ENCODE data around the gene FNDC3B.

DNA sequence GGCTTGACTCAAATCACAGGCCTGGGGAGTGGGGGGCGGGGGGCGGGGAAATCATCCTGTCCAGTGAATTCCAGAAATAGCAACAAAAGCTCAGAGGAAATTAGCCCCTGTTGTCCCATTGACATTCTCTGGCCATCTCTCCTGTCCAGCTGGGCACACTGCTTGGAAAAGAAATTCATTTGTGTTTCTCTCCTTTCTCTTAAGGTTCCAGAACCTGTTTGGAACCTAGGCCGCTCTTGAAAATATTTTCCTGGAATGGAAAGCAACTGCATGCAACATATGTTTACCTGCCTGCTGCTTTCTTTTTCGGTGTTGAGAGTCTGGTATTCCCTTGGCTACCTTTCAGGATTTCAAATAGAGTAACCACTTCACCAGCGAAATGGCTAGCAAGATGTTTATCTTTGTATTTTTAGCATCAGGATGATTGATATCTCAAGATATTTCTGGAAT lies 239.8 kb downstream of the FNDC3B start:
- TF ChIP-seq EGR1 (IDR thresholded peaks at IDR 0.05; ENCODE audit: low read depth in 2 of 2) (no peak), RXRA (IDR thresholded peaks at IDR 0.05) (no peak), SP1 (IDR thresholded peaks at IDR 0.05) (no peak)
- TF ChIP-seq, protein P1, sequence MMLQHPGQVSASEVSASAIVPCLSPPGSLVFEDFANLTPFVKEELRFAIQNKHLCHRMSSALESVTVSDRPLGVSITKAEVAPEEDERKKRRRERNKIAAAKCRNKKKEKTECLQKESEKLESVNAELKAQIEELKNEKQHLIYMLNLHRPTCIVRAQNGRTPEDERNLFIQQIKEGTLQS (IDR thresholded peaks at IDR 0.05) = no peak
- TF ChIP-seq, protein P2, sequence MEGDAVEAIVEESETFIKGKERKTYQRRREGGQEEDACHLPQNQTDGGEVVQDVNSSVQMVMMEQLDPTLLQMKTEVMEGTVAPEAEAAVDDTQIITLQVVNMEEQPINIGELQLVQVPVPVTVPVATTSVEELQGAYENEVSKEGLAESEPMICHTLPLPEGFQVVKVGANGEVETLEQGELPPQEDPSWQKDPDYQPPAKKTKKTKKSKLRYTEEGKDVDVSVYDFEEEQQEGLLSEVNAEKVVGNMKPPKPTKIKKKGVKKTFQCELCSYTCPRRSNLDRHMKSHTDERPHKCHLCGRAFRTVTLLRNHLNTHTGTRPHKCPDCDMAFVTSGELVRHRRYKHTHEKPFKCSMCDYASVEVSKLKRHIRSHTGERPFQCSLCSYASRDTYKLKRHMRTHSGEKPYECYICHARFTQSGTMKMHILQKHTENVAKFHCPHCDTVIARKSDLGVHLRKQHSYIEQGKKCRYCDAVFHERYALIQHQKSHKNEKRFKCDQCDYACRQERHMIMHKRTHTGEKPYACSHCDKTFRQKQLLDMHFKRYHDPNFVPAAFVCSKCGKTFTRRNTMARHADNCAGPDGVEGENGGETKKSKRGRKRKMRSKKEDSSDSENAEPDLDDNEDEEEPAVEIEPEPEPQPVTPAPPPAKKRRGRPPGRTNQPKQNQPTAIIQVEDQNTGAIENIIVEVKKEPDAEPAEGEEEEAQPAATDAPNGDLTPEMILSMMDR (IDR thresholded peaks at IDR 0.05; ENCODE audit: low read depth, low read length, missing input control) = no peak
- TF ChIP-seq, protein P3, sequence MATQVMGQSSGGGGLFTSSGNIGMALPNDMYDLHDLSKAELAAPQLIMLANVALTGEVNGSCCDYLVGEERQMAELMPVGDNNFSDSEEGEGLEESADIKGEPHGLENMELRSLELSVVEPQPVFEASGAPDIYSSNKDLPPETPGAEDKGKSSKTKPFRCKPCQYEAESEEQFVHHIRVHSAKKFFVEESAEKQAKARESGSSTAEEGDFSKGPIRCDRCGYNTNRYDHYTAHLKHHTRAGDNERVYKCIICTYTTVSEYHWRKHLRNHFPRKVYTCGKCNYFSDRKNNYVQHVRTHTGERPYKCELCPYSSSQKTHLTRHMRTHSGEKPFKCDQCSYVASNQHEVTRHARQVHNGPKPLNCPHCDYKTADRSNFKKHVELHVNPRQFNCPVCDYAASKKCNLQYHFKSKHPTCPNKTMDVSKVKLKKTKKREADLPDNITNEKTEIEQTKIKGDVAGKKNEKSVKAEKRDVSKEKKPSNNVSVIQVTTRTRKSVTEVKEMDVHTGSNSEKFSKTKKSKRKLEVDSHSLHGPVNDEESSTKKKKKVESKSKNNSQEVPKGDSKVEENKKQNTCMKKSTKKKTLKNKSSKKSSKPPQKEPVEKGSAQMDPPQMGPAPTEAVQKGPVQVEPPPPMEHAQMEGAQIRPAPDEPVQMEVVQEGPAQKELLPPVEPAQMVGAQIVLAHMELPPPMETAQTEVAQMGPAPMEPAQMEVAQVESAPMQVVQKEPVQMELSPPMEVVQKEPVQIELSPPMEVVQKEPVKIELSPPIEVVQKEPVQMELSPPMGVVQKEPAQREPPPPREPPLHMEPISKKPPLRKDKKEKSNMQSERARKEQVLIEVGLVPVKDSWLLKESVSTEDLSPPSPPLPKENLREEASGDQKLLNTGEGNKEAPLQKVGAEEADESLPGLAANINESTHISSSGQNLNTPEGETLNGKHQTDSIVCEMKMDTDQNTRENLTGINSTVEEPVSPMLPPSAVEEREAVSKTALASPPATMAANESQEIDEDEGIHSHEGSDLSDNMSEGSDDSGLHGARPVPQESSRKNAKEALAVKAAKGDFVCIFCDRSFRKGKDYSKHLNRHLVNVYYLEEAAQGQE (IDR thresholded peaks at IDR 0.05) = no peak
- TF ChIP-seq, protein P4, sequence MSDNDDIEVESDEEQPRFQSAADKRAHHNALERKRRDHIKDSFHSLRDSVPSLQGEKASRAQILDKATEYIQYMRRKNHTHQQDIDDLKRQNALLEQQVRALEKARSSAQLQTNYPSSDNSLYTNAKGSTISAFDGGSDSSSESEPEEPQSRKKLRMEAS (IDR thresholded peaks at IDR 0.05) = no peak

All from liver (tissue), 3 donors.